Mesenteric fat pad (tissue), 1 donor: ENCODE results near the gene FRMD3. TPM values are rescaled to one million over a fixed set of nuclear protein-coding genes. Genes with fewer than 3 reads are reported as not detected.
"Not testable (repeated sequence)": the region's sequence is repeated elsewhere in the genome, so short reads cannot be mapped to it uniquely, and the experiment has no call there.

Source experiments
- DNase-seq: peaks from one replicate; pipeline ENCODE4 v3.0.0-alpha.2; 2020; ENCODE audit warnings: low spot score
- total RNA-seq: library from RNA; stranded (reverse); fragmentation: NEBNext Ultra II Directional; extraction: Animal tissue kit (Norgen Biotek cat#: 25700); gene quantifications from one replicate; pipeline ENCODE4 v1.2.1, GENCODE V29; 2021
- donor health status: DM: yes; HTN: yes; CAD: no.

Gene FRMD3
- total RNA-seq, 1 donor from 2014 or later: 11.7 TPM

DNA sequence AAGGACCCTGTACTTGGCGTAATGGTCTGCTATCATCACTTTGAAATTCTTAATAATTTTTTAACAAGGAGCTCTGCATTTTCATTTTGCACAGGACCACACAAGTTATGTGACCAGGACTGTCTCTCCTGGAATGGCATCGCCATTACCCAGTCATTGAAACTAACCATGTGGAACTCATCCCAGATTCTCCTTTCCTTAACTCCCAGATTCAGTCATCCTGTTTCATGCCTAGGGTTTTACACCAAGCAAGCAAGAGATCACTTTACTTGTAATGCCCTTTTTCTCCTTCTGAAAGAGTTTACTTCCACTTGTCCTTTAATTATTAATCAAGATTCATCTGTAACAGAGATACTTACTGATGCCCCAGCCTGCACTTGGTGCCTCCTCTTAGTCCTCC is 12.0 kb downstream of the FRMD3 start:
- no peak for DNase-seq

DNA sequence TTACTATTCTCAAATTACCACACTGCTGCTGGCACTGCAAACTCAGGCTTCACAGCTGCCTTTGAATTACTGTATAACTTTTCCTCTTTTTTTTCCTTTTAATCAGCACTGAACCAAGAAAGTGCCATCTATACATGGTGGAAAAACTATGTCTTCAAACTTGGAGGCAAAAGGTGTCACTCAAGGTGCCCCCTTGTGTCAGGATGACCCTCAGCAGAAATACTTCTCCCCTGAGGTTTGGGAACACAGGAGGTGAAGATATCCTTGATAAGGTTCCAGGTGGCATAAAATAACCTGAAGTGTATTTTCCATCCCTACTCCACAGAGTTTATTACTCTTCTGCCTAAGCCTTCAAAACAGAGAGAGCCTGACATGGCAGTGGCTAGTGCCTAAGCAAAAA is 14.5 kb downstream of the FRMD3 start:
- no peak for DNase-seq

DNA sequence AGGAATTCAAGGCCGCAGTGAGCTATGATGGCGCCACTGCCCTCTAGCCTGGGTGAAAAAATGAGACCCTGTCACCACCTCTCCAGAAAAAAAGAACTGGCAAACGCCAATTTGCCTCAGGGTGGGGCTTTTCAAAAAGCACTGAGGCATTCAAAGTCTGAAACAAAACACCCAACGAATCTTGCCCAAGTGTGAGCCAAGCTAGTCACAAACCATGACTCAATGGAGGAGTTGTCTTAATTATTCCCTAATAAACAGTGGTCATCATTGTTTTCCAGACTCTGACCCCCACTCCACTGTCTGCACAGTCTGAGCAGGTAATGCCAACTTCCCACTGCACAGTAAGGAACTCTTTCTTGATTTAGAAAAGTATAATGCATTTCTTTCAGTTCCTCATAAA is 16.8 kb downstream of the FRMD3 start:
- no peak for DNase-seq

DNA sequence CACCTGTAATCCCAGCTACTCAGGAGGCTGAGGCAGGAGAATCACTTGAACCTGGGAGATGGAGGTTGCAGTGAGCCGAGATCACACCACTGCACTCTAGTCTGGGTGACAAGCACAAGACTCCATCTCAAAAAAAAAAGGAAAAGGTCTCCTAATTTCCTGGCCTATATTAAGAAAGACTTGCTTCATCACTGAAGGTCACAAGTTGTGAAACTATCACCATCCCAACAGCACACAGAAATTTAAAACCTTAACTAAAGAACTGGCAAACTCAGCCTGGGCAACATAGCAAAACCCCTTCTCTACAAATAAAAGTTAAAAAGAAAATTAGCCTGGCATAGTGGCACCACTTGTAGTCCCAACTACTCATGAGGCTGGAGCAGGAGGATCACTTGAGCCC is 17.2 kb downstream of the FRMD3 start:
- no peak for DNase-seq

DNA sequence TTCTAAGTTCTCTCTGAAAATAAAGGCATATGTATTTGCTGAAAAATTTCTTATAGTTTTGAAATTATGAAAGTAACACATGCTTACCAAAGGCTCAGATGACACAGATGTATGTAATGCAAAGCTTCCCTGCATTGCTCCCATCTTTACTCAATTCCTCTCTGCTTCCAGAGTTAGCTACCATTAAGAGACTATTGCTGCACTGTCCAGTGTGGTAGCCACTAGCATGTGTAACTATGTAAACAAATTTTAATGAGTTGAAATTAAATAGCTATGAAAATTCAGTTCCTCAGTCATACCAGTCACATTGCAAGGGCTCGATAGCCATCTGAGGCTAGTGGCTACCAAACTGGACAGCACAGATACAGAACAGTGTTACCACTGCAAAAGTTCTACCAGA is 17.9 kb downstream of the FRMD3 start:
- no peak for DNase-seq

DNA sequence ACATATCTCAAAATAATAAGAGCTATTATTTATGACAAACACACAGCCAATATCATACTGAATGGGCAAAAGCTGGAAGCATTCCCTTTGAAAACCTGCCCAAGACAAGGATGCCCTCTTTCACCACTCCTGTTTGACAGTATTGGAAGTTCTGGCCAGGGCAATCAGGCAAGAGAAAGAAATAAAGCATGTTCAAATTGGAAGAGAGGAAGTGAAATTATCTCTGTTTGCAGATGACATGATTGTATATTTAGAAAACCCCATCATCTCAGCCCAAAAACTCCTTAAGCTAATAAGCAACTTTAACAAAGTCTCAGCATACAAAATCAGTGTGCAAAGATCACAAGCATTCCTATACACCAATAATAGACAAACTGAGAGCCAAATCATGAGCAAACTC is 20.2 kb downstream of the FRMD3 start:
- DNase-seq: not testable (repeated sequence)

DNA sequence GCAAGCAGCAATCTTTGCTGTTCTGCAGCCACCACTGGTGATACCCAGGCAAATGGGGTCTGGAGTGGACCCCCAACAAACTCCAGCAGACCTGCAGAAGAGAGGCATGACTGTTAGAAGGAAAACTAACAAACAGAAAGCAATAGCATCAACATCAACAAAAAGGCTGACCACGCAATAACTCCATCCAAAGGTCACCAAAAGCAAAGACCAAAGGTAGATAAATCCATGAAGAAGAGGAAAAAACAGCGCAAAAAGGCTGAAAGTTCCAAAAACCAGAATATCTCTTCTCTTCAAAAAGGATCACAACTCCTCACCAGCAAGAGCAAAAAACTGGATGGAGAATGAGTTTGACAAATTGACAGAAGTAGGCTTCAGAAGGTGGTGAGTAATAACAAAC is 23.4 kb downstream of the FRMD3 start:
- no peak for DNase-seq

DNA sequence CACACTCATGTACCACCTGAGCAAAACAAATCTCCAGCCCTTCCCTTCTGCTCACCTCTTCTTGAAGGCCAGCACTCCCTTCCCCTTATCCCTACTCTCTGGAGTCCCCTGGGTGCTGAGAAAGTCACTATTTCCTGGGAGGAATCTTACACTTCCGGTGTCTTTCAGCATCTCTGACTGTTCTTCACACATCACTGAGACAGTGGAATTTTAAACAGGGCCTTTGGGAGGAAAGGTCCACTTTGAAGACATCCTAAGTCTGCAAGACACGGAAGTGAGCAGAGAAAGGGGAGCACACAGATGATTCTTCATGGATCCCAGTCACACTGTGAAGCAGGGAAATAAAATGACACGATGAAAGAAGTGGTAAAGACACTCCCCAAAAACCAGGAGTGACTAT is 25.6 kb downstream of the FRMD3 start:
- DNase-seq: no peak

DNA sequence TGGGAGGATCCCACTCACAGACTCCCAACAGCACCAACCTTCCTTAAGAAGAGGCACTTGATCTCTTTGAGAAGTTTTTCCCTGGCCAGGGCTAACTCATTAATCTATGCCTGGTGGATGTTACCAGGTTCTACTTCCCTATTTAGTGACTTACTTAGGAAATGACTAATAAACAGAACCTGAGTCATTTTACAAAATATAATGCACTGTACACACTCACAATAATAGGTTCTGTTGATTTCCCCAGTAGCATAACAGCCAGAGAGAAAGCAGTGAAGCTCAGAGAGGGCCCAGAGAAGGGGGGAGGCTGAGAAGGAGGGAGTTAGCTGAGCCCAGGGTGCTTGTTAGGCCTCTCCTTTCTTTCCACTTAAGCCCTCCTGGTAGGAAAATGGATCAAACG is 27.1 kb downstream of the FRMD3 start:
- no peak for DNase-seq

DNA sequence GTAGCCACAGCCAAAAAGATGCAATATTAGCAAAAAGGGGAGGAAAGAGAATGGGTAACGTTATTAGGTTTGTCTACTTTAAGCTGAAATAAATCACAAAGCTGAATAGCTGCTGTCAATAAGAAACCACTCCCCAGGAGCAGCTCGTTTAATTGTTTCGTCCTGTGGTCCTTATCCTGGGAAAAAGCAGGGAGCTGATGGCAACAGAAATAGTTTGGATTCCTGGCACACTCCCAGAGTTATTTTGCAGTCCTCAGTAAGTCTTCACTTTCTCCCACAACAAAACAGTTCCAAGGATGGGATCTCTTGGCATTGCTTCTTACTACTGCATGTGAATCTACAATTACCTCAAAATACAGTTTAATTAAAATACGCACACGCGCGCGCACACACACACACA is 28.8 kb downstream of the FRMD3 start:
- no peak for DNase-seq

DNA sequence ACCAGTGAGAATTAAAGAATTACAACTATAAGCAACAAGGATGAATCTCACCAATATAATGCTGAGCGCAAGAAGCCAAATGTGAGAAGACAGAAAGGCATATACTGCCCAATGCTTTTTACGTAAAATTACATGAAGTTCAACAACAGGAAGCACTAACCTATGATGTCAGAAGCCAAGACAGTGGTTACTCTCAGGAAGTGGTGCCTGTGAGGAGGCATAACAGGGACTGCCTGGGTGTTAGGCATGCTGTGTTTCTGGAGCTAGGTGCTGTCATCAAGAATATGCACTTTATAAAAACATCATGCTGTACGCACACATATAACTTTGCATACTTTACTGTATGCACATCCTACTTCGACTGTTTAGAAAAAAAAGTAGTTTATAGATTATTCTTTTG is 30.1 kb downstream of the FRMD3 start:
- DNase-seq: no peak

DNA sequence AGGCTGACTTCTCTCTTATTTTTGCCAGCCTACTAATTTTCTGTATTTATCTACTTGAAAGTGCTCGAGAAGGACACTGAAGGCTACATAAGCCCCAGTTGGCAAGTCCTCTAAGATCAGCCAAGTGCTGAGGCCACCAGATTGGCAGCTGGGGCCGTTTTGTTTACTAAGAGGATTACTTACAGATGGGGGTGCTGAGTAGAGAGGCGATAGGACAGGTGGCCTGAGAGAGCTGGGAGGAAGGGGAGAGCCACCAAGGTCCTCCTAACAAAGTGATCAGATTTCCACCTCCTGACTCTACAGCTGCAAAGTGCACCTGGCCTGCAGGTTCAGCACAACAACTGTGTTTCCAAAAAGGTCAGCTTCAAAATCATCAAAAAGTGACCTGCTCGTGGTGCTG is 32.9 kb downstream of the FRMD3 start:
- no peak for DNase-seq

DNA sequence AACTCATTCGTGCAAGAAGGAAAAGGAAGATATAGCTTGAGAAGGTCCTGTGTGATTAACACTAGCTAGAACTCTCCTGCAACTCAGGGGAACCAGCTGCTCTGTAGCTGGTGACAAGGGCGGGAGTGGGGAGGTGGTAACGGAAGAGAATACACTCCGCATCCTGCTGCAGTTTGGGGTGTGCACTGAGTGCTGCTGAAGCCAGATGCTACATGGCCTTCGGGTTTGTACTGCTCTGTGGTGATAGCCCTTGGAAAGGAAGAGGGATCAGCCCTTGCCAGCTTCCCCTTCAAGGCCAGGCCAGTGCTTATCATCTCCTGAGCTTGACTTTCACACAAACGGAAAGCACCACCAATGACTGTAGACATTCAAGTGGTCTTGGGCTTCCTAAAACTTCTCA is 34.3 kb downstream of the FRMD3 start:
- DNase-seq: no peak

DNA sequence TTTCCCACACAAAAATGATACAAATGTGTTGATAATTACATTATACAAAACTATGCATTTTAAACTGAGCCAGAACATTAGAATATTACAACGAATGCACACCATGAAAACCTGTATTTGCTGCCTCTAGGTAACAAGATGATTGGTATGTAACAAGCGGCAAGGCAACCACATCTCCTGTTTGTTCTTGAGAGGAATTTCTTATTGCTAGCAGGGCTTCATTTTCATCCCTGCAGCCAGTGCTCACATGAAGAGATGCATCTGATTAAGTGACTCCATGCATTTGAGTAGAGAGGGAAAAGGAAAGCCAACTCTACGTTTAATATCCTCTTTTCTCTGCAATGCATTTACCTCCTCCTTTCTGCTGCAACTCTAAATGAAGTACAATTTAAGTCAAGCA is 36.6 kb downstream of the FRMD3 start:
- DNase-seq: no peak

DNA sequence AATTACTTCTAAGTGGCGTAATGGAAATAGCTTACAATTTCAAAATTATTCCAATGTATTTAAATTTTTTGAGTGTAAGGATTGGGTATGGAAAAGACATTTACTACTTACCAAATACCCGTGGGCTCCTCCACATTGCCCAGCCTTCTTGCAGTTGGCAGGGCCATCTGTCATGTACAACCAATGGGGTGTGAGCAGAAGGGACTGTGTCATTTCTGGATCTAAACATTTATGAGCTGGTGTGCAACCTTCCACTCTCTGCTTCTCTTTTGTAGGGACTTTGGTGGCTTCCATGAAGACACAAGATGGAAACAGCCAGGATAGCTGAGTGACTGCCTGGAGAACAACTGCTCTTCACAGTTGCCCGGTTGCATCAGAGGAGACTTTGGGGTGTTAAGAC is 40.8 kb downstream of the FRMD3 start:
- no peak for DNase-seq

DNA sequence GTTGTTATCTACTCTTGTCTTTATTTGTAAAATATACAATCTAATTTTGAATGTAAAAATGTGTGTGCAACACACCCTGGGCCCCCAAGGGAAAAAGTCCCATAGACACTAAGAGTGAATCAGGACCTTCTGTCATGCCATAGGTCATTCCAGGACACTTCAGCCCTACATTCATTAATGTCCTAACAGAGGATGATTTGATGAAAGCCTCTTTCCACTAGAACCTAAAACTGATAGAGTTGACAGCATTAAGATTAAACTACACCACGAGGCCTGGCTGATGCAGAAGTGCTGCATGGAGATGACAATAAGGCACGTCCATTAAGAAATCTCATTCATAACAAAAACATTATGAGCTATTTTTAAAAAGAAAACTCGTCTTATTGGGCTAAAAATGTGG is 46.2 kb downstream of the FRMD3 start:
- no peak for DNase-seq

DNA sequence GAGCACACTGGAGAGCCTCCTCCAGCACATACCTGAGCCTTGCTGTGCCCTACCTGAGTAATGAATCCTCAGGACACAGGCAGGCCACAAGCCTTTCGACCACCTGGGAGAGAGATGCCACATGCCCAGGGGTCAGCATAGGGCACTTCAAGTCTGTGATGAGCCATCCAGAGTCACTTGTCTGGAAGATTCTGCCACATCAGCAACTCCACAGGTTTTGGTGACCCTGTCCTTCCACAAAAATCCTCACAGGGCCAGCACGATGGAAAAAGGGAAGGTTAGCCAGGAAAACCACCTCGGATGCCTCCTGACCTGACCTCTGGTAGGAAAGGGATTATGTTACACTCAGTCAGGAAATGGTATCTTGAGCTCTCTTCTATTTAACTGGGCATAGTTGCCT is 46.8 kb downstream of the FRMD3 start:
- no peak for DNase-seq

DNA sequence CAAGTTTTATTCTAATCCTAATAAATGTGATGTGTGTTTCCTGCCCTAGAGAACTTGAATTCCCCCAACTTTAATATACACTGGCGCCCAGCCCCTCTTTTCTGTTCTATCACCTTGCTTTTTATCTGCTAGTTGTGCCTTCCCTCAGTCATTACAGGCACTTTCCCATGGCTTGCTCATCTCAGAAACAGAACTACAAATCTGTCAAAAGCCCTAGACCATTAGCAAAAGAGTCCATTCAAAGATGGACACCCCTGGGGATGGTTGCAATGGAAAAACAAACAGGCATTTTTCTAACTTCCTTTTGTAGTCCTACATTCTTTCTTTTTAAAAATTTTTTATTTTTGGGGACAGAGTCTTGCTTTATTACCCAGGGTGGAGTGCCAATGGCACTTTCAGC is 48.2 kb downstream of the FRMD3 start:
- DNase-seq: no peak

DNA sequence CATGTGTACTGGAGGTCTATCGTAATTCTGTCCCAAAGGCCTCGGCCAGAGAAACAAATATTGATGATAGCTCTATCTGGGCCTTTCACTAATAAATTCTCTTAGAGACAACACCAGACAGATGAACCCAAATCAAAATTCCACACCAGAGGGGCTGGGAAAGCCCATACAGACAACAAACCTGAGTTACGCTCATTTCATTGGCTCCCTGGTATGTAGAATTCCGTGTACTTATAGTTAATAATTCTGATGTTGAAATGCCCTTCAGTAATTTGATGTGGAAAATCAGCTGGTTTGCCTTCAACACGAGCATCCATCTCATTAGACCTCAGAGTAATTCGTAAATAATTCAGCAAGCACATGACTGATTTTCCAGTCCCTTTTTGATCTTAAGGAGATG is 53.2 kb downstream of the FRMD3 start:
- DNase-seq: no peak

DNA sequence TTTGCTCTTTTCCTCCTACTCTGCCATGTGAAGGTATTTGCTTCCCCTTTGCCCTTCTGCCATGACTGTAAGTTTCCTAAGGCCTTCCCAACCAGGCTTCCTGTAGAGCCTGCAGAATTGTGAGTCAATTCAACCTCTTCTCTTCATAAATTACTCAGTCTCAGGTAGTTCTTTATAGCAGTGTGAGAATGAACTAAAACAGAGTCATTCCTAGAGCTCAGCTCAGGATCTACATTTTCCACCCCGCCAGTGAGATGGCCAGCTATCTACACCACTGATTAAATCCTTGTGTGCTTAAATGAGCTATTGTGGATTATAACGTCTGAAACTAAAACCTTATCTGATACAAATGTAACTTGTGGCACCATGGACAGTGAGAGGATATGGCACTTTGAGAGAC is 55.0 kb downstream of the FRMD3 start:
- DNase-seq: no peak

DNA sequence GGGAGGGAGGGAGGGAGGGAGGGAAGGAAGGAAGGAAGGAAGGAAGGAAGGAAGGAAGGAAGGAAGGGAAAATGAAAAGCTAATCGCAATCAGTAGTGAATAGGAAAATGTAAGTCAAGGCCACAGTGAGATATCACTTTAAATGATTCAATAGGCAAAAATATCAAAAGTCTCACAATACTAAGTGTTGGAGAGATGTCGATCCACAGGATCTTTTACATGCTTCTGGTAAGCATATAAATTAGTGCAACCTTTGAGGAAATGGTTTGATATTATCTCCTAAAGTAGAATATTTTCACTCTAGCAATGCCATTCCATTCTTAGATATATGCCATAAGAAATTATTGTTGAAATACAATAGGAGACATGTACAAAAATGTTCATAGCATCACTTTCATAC is 58.4 kb downstream of the FRMD3 start:
- DNase-seq: no peak

DNA sequence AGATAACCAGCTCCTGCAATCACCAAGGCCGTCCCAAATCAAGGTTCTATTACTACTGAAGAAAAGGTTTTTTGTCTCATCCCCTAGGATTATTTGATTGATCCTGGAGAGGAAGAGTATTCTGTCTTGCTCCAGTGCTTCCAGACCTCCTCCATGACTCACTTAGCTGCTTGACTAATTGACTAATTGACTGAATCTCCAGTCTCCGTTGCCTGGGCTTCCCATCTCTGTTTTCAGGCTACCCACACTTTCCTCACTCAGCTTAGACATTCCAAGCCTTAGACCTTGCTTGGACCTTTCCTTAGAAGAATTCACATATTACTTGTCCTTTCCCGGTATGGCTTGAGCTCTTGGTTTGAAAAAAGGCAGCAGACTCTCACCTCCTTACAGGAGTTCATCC is 60.6 kb downstream of the FRMD3 start:
- no peak for DNase-seq

DNA sequence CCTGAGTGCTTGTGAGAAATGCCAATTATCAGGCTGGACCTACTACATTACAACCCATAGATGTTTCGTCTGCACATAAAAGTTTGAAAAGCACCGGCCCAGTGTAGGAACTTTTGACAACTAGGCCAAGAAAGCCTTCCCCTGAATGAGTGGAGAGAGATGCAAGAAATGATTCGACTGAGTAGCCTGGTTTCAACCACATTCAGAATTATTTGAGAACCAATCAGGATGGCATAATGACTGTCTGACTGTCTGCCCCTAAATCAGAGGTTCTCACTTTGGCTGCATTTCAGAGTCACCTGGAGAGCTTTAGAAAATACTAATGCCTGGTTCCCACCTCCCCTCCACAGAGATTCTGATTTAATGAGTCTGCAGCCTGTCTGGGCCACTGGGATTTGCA is 61.1 kb downstream of the FRMD3 start:
- DNase-seq: no peak

DNA sequence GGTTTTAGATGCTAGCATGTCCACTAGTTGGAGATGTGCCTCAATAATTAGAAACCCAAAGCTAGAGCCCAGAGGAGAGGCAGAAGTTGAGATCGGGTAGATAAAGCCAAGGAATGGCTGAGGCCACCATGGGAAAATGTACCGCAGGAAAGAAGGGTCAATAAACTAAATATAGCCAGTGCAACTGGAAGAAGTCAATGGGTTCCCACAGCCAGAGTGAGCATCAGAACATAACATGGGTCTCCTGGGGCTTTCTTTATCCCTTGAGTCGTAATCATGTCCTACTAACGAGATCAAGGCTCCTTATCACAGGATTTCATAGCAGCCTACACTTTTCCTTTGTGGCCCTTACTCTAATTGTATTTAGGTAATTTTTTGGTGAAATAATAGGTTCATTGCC is 61.7 kb downstream of the FRMD3 start:
- no peak for DNase-seq

DNA sequence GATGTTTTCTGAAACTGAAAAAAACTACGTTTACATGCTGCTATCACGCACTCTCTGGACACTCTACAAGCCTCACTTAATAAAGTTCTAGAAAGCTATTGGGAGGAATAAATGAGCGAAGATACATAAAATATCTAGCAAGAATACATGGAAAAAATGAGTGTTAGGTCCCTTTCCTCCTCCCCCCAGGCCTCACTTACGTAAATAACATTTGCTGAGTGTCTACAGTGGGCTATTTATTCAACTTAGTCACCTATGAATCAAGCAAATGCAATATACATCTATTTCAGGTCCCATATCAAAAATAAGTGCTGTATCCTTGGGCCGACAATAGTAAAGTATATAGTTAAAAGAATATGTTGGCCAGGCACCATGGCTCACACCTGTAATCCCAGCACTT is 62.5 kb downstream of the FRMD3 start:
- DNase-seq: no peak
